Measurements from ENCODE around the gene DYNC2I2. TPM values are rescaled to one million over a fixed set of nuclear protein-coding genes. Genes with fewer than 3 reads are reported as not detected.
A peak's percentile ranks its signal among the peaks of the same experiment; 100 is the strongest.
"Not testable (repeated sequence)": the region's sequence is repeated elsewhere in the genome, so short reads cannot be mapped to it uniquely, and the experiment has no call there.

Gene DYNC2I2
- total and polyA plus RNA-seq, 5 donors from 2014 or later = 2.3 to 10.2 (median 3.6) TPM

DNA sequence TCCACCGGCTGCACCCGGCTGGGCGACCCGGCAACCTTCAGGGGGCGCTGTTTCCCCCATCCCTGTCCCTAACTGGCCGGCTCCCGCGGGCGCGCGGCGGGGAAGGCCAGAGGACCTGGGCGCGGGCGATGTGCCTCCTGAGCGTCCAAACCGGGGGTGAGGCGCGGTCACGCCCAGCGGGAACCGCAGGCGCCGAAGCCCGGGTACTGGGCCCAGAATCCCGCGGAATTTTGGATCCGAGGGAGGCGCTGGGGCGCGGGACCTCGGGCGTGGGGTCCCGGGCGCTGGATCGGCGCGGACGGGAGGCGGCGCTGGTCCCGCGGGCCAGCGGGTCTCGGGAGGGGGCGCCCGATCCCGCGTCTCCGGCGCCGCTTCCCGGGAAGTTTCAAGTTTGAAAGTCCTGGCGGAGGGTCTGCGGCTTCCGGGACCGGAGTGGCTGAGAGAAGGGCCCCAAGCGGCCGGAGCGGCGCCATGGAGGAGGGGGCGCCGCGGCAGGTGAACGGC, 45.9 kb upstream of the DYNC2I2 start, which contains the start of gene PKN3:
Gene PKN3 (plus strand): TSS at position 59 of the 504 bp plus-strand sequence. CDS start 413 bp downstream, at position 472.
- peak within 1 kb of the TSS; percentile 71 to 96 (median 87) for H3K27ac Mint-ChIP-seq
- peak within 1 kb of the TSS; percentile 90 to 99 (median 93) for H3K4me3 Mint-ChIP-seq
- peaks cover 20% of the 10 kb centered on the region for H3K4me1 ChIP-seq (ENCODE audit: control insufficient read depth, insufficient read depth, low read length, poor library complexity, severe bottlenecking)
- peak within 1 kb of the TSS; percentile 37 for H3K4me3 ChIP-seq (ENCODE audit: low read depth, low read length)
- no peaks in the 10 kb centered on the region for H3K9me3 Mint-ChIP-seq
- peaks cover 0 to 11% (median 6%) of the 10 kb centered on the region in 4 donors for H3K4me1 Mint-ChIP-seq
- ATAC-seq (ENCODE audit: low read depth in 2 of 2) (peak; percentile 77 to 82), DNase-seq (peak; percentile 69 to 79 (median 77))
- H3K36me3 ChIP-seq (ENCODE audit: control insufficient read depth, insufficient read depth, low read length) = no peaks in the 10 kb centered on the region
- no peaks in the 10 kb centered on the region for H3K27me3 Mint-ChIP-seq
- H3K27me3 ChIP-seq (ENCODE audit: control insufficient read depth, insufficient read depth, low read length) = no peaks in the 10 kb centered on the region
- no peaks in the 10 kb centered on the region for H3K36me3 Mint-ChIP-seq
- H3K27ac ChIP-seq (ENCODE audit: insufficient read depth, low read length, poor library complexity, severe bottlenecking) = peak within 1 kb of the TSS; percentile 33
- no peaks in the 10 kb centered on the region for H3K9me3 ChIP-seq (ENCODE audit: control insufficient read depth in 2 of 2, low read length in 2 of 2)

DNA sequence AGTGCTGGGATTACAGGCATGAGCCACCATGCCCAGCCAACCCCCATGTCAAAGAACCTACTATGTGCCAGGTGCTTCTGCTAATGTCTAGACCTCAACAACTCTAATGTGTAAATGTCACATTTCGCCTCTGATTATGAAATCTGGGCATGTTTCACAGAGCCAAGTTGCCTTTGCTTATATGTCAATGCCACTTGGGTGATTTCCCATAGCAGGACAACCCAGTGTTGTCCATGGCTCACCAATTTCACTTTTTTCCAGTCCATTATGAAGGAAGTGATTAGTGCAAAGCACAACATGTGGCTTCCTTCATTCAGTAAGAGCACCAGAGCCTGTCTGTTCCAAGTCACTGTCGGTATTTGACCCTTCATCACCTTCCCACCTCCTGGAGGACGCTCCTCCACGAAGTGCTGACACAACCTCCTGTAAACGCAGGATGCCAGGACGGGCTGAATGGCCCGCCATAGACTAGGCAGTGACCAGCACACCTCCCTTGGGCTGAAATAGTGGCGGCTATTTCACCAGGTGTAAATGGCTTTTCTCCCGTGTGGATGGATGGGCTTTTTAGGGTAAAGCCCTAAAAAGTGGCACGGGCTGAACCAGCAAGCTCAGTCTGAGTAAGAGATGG, 44.7 kb upstream of the DYNC2I2 start:
- Mint-ChIP-seq H3K27ac (peak overlapping the region in 1 of 3 donors; percentile 20), H3K36me3 (peaks cover under 1% of the 10 kb centered on the region), H3K4me1 (peaks cover 0 to 11% (median 6%) of the 10 kb centered on the region in 4 donors), H3K27me3 (no peaks in the 10 kb centered on the region), H3K9me3 (no peaks in the 10 kb centered on the region), H3K4me3 (peak overlapping the region; percentile 38 to 99 (median 86))
- Histone ChIP-seq H3K36me3 (ENCODE audit: control insufficient read depth, insufficient read depth, low read length) (peaks cover 6% of the 10 kb centered on the region), H3K27me3 (ENCODE audit: control insufficient read depth, insufficient read depth, low read length) (no peaks in the 10 kb centered on the region), H3K4me3 (ENCODE audit: low read depth, low read length) (no peak overlapping the region), H3K9me3 (ENCODE audit: control insufficient read depth in 2 of 2, low read length in 2 of 2) (no peaks in the 10 kb centered on the region), H3K4me1 (ENCODE audit: control insufficient read depth, insufficient read depth, low read length, poor library complexity, severe bottlenecking) (peaks cover 20% of the 10 kb centered on the region), H3K27ac (ENCODE audit: insufficient read depth, low read length, poor library complexity, severe bottlenecking) (no peak overlapping the region)
- ATAC-seq (ENCODE audit: low read depth in 2 of 2) (no peak), DNase-seq (no peak)

DNA sequence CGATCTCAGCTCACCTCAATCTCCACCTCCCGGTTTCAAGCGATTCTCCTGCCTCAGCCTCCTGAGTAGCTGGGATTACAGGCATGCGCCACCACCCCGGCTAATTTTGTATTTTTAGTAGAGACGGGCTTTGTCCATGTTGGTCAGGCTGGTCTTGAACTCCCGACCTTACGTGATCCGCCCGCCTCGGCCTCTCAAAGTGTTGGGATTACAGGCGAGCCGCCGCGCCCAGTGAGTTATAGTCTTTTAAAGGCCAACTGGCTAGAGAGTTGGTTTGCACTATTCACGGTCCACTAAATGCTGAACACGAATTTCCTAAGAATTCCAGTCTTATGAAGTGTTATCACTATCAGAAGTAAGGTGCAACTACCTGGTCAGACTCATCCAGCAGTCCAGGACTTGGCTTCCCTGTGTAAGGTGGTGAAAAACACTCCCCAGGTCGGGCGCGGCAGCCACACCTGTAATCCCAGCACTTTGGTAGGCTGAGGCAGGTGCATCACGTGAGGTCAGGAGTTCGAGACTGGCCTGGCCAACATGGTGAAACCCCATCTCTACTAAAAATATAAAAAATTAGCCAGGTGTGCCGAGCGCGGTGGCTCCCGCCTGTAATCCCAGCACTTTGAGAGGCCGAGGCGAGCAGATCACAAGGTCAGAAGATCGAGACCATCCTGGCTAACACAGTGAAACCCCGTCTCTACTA, 42.6 kb upstream of the DYNC2I2 start:
- H3K9me3 ChIP-seq (ENCODE audit: control insufficient read depth in 2 of 2, low read length in 2 of 2); DNase-seq; H3K27me3 Mint-ChIP-seq; H3K4me3 ChIP-seq (ENCODE audit: low read depth, low read length); H3K27me3 ChIP-seq (ENCODE audit: control insufficient read depth, insufficient read depth, low read length); ATAC-seq (ENCODE audit: low read depth in 2 of 2); H3K27ac ChIP-seq (ENCODE audit: insufficient read depth, low read length, poor library complexity, severe bottlenecking); H3K9me3 Mint-ChIP-seq; H3K4me3 Mint-ChIP-seq; H3K27ac Mint-ChIP-seq; H3K36me3 Mint-ChIP-seq: not testable (repeated sequence)
- H3K36me3 ChIP-seq (ENCODE audit: control insufficient read depth, insufficient read depth, low read length) = peaks cover 22% of the 10 kb centered on the region
- peaks cover 0 to 11% (median 6%) of the 10 kb centered on the region in 4 donors for H3K4me1 Mint-ChIP-seq
- H3K4me1 ChIP-seq (ENCODE audit: control insufficient read depth, insufficient read depth, low read length, poor library complexity, severe bottlenecking) = peaks cover 20% of the 10 kb centered on the region

DNA sequence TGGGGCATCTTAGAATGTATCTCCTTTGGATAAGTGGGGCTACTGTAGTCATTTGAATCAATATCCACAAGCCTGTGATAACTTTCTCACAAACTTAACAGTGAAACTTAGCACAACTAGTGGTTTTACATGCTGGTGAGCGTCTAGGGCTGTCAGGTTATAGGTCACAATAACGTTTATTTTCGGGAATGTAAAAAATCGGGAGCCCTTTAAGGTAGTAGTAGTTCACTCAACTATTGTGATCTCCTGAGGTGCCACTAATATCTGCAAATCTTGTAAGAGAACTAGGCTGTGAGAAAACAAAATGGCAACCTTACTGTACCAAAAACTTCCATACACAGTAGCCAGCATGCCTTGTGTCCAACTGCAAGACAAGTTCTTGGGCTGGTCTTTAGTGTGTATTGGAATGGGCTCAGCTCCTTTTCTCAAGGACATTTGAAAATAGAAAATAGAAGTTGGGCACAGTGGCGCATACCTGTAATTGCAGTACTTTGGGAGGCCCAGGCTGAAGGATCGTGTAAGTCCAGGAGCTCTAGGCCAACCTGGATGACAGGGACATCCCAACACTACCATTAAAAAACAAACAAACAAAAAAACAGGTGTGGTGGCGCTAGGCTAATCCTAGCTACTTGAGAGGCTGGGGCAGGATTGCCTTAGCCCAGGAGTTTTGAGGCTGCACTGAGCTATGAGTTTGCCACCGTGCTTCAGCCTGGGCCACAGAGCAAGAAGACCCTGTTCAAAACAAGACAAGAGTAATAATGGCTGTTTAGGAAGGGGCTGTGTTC, 40.5 kb upstream of the DYNC2I2 start:
- Mint-ChIP-seq H3K27me3 (no peaks in the 10 kb centered on the region), H3K36me3 (peaks cover 17% of the 10 kb centered on the region), H3K4me1 (peaks cover 4 to 14% (median 13%) of the 10 kb centered on the region in 4 donors), H3K4me3 (no peak overlapping the region), H3K27ac (no peak overlapping the region), H3K9me3 (no peaks in the 10 kb centered on the region)
- no peak overlapping the region for H3K4me3 ChIP-seq (ENCODE audit: low read depth, low read length)
- ATAC-seq (ENCODE audit: low read depth in 2 of 2) (no peak), DNase-seq (no peak)
- peaks cover 43% of the 10 kb centered on the region for H3K36me3 ChIP-seq (ENCODE audit: control insufficient read depth, insufficient read depth, low read length)
- no peak overlapping the region for H3K27ac ChIP-seq (ENCODE audit: insufficient read depth, low read length, poor library complexity, severe bottlenecking)
- peaks cover 4% of the 10 kb centered on the region for H3K4me1 ChIP-seq (ENCODE audit: control insufficient read depth, insufficient read depth, low read length, poor library complexity, severe bottlenecking)
- H3K27me3 ChIP-seq (ENCODE audit: control insufficient read depth, insufficient read depth, low read length) = no peaks in the 10 kb centered on the region
- H3K9me3 ChIP-seq (ENCODE audit: control insufficient read depth in 2 of 2, low read length in 2 of 2) = no peaks in the 10 kb centered on the region

DNA sequence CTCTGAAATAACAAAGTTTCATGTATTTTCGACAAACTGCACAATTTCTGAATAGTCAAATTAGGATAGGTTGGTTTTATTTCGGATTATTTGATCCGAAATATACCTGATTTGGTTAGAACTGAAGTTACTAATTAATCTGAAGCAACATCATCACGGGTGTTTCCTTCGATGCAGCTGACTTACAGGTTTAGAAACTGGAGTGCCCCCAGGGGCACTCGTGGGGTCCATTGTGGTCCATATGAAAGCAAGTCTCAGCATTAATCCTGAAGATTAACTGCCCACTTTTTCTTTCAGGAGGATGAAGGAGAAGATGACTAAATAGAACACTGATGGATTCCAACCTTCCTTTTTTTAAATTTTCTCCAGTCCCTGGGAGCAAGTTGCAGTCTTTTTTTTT, 37.7 kb upstream of the DYNC2I2 start:
- peaks cover 12 to 29% (median 22%) of the 10 kb centered on the region in 4 donors for H3K4me1 Mint-ChIP-seq
- H3K27me3 Mint-ChIP-seq = no peaks in the 10 kb centered on the region
- Histone ChIP-seq H3K4me1 (ENCODE audit: control insufficient read depth, insufficient read depth, low read length, poor library complexity, severe bottlenecking) (peaks cover 15% of the 10 kb centered on the region), H3K4me3 (ENCODE audit: low read depth, low read length) (no peak overlapping the region), H3K36me3 (ENCODE audit: control insufficient read depth, insufficient read depth, low read length) (peaks cover 47% of the 10 kb centered on the region), H3K27ac (ENCODE audit: insufficient read depth, low read length, poor library complexity, severe bottlenecking) (no peak overlapping the region), H3K27me3 (ENCODE audit: control insufficient read depth, insufficient read depth, low read length) (no peaks in the 10 kb centered on the region), H3K9me3 (ENCODE audit: control insufficient read depth in 2 of 2, low read length in 2 of 2) (no peaks in the 10 kb centered on the region)
- H3K36me3 Mint-ChIP-seq = peaks cover 30% of the 10 kb centered on the region
- H3K27ac Mint-ChIP-seq = no peak overlapping the region
- no peaks in the 10 kb centered on the region for H3K9me3 Mint-ChIP-seq
- ATAC-seq (ENCODE audit: low read depth in 2 of 2) = no peak
- DNase-seq = no peak
- no peak overlapping the region for H3K4me3 Mint-ChIP-seq

DNA sequence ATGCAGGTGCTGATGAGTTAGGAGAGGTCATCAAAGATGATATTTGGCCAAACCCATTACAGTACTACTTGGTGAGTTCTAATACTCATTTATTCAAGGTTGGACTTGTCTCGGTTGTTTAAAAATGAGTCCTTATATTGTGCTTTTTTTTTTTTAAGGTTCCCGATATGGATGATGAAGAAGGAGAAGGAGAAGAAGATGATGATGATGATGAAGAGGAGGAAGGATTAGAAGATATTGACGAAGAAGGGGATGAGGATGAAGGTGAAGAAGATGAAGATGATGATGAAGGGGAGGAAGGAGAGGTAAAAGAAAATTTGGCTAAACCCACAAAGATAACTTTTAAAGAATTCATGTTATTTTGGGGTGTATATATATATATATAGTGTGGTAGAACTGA, 37.1 kb upstream of the DYNC2I2 start:
- H3K27ac ChIP-seq (ENCODE audit: insufficient read depth, low read length, poor library complexity, severe bottlenecking); H3K9me3 Mint-ChIP-seq; H3K9me3 ChIP-seq (ENCODE audit: control insufficient read depth in 2 of 2, low read length in 2 of 2); H3K27me3 ChIP-seq (ENCODE audit: control insufficient read depth, insufficient read depth, low read length); H3K27me3 Mint-ChIP-seq; DNase-seq; H3K4me3 ChIP-seq (ENCODE audit: low read depth, low read length); ATAC-seq (ENCODE audit: low read depth in 2 of 2): not testable (repeated sequence)
- Mint-ChIP-seq H3K4me1 (peaks cover 12 to 29% (median 22%) of the 10 kb centered on the region in 4 donors), H3K27ac (peak overlapping the region in 2 of 3 donors; percentile 76 to 96), H3K36me3 (peaks cover 30% of the 10 kb centered on the region), H3K4me3 (peak overlapping the region in 1 of 4 donors; percentile 67)
- Histone ChIP-seq H3K4me1 (ENCODE audit: control insufficient read depth, insufficient read depth, low read length, poor library complexity, severe bottlenecking) (peaks cover 15% of the 10 kb centered on the region), H3K36me3 (ENCODE audit: control insufficient read depth, insufficient read depth, low read length) (peaks cover 47% of the 10 kb centered on the region)

DNA sequence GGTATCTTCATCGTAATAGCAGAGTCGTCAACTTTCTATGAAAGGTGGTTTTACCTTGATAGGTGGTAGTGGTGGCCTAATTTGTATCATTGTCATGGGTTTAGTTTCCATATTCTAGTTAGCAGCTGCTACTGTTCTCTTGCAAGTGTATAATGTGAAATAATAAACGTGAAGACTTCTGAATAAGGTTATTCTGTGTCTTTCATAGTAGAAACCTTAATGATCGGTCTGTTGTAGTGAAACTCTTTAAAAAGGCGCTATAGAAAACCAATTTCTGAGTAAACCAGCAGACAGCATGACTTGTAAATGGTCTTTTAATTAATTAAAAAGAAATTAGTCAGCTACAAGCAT, 34.0 kb upstream of the DYNC2I2 start:
- Histone ChIP-seq H3K27ac (ENCODE audit: insufficient read depth, low read length, poor library complexity, severe bottlenecking) (peak overlapping the region; percentile 68), H3K4me3 (ENCODE audit: low read depth, low read length) (peak overlapping the region; percentile 84), H3K36me3 (ENCODE audit: control insufficient read depth, insufficient read depth, low read length) (peaks cover 34% of the 10 kb centered on the region), H3K4me1 (ENCODE audit: control insufficient read depth, insufficient read depth, low read length, poor library complexity, severe bottlenecking) (peaks cover 38% of the 10 kb centered on the region), H3K27me3 (ENCODE audit: control insufficient read depth, insufficient read depth, low read length) (no peaks in the 10 kb centered on the region), H3K9me3 (ENCODE audit: control insufficient read depth in 2 of 2, low read length in 2 of 2) (no peaks in the 10 kb centered on the region)
- Mint-ChIP-seq H3K27me3 (peaks cover 5% of the 10 kb centered on the region), H3K4me3 (peak overlapping the region; percentile 93 to 100 (median 96)), H3K27ac (peak overlapping the region; percentile 95 to 100 (median 96)), H3K9me3 (no peaks in the 10 kb centered on the region), H3K4me1 (peaks cover 25 to 54% (median 41%) of the 10 kb centered on the region in 4 donors), H3K36me3 (peaks cover 26% of the 10 kb centered on the region)
- no peak for ATAC-seq (ENCODE audit: low read depth in 2 of 2)
- DNase-seq = no peak

All from CD4-positive, CD25-positive, alpha-beta regulatory T cell (primary cell).